Activated CD4-positive, CD25-positive, alpha-beta regulatory T cell (primary cell): ENCODE results near the gene GPR141.
"Not testable (repeated sequence)": the region's sequence is repeated elsewhere in the genome, so short reads cannot be mapped to it uniquely, and the experiment has no call there.

ENCODE experiments used
- DNase-seq, 4 experiments: peaks; one replicate each; lab custom pipeline; 2025; lab: John Stamatoyannopoulos, UW

GPR141 gene

GRCh38 chr7:37686556-37687345 lies 3.2 kb downstream of the GPR141 start:
- DNase-seq, result no peak

GRCh38 chr7:37690206-37690605 lies 6.6 kb downstream of the GPR141 start:
- DNase-seq, result no peak

GRCh38 chr7:37694208-37695094 lies 10.9 kb downstream of the GPR141 start:
- DNase-seq, result no peak

GRCh38 chr7:37698276-37698675 lies 14.7 kb downstream of the GPR141 start:
- no peak for DNase-seq

- DNase-seq, result no peak
These were observed 15.2 kb downstream of the GPR141 start for GRCh38 chr7:37698782-37699181.

GRCh38 chr7:37701769-37702168 lies 18.2 kb downstream of the GPR141 start:
- no peak for DNase-seq

- no peak for DNase-seq
These were observed 19.8 kb downstream of the GPR141 start for GRCh38 chr7:37703361-37703760.

GRCh38 chr7:37704328-37704833 lies 20.8 kb downstream of the GPR141 start:
- not testable (repeated sequence) for DNase-seq

GRCh38 chr7:37705976-37706375 lies 22.4 kb downstream of the GPR141 start:
- no peak for DNase-seq

- no peak for DNase-seq
These were observed 23.2 kb downstream of the GPR141 start for GRCh38 chr7:37706804-37707203.

- no peak for DNase-seq
These were observed 24.4 kb downstream of the GPR141 start for GRCh38 chr7:37707754-37708485.

- no peak for DNase-seq
These were observed 26.3 kb downstream of the GPR141 start for GRCh38 chr7:37709631-37710509.

- DNase-seq, result no peak
These were observed 30.0 kb downstream of the GPR141 start for GRCh38 chr7:37713613-37714012.

GRCh38 chr7:37714606-37715005 lies 31.0 kb downstream of the GPR141 start:
- no peak for DNase-seq

- DNase-seq, result no peak
These were observed 35.0 kb downstream of the GPR141 start for GRCh38 chr7:37718585-37718984.

GRCh38 chr7:37719077-37719476 lies 35.5 kb downstream of the GPR141 start:
- DNase-seq, result no peak

GRCh38 chr7:37724732-37725131 lies 41.2 kb downstream of the GPR141 start:
- DNase-seq, result no peak

GRCh38 chr7:37726016-37726415 lies 42.5 kb downstream of the GPR141 start:
- no peak for DNase-seq

GRCh38 chr7:37728747-37729146 lies 45.2 kb downstream of the GPR141 start:
- DNase-seq, result no peak

- no peak for DNase-seq
These were observed 45.6 kb downstream of the GPR141 start for GRCh38 chr7:37729181-37729580.

GRCh38 chr7:37730501-37730900 lies 46.9 kb downstream of the GPR141 start:
- no peak for DNase-seq
